Effector memory CD4-positive, alpha-beta T cell (primary cell): Measurements from ENCODE around the gene ACAP1.

Source experiments
- DNase-seq, 3 donors: peaks; one replicate each; pipeline ENCODE4 v3.0.0-alpha.2; 2020
- H3K27ac ChIP-seq: 2 replicates; pipeline ENCODE4 v1.7.0; 2013; ENCODE audit warnings: mild to moderate bottlenecking, low read length, moderate library complexity; ENCODE audit not compliant: insufficient read depth, poor library complexity, severe bottlenecking
- H3K27me3 ChIP-seq: replicated peaks from 2 replicates; pipeline ENCODE4 v1.7.0; 2013; ENCODE audit warnings: mild to moderate bottlenecking, low read length; ENCODE audit not compliant: insufficient read depth, control insufficient read depth, poor library complexity, severe bottlenecking
- H3K36me3 ChIP-seq: 2 replicates; pipeline ENCODE4 v1.7.0; 2013; ENCODE audit warnings: mild to moderate bottlenecking, low read length, moderate library complexity; ENCODE audit not compliant: control insufficient read depth, insufficient read depth
- H3K4me1 ChIP-seq: 2 replicates; pipeline ENCODE4 v1.7.0; 2013; ENCODE audit warnings: low read length, mild to moderate bottlenecking; ENCODE audit not compliant: control insufficient read depth, insufficient read depth, poor library complexity, severe bottlenecking
- H3K4me3 ChIP-seq: 2 replicates; pipeline ENCODE4 v1.7.0; 2013; ENCODE audit warnings: low read length, low read depth, mild to moderate bottlenecking; ENCODE audit not compliant: insufficient read depth, poor library complexity, severe bottlenecking
- H3K9me3 ChIP-seq: 2 replicates; pipeline ENCODE4 v1.7.0; 2013; ENCODE audit warnings: mild to moderate bottlenecking, low read length, moderate library complexity; ENCODE audit not compliant: control insufficient read depth

Gene ACAP1

GRCh38 chr17:7398612-7399011 lies 62.3 kb downstream of the ACAP1 start:
- no peak for DNase-seq
- H3K27ac ChIP-seq: no peak overlapping the region
- no peaks in the 10 kb centered on the region for H3K27me3 ChIP-seq
- H3K4me1 ChIP-seq: peaks cover 17% of the 10 kb centered on the region
- H3K36me3 ChIP-seq: no peaks in the 10 kb centered on the region
- H3K4me3 ChIP-seq: no peak overlapping the region
- no peaks in the 10 kb centered on the region for H3K9me3 ChIP-seq
